ENCODE results near the gene LRCH4. TPM values are rescaled to one million over a fixed set of nuclear protein-coding genes. Genes with fewer than 3 reads are reported as not detected.
A peak's percentile ranks its signal among the peaks of the same experiment; 100 is the strongest.

LRCH4 gene
- total and polyA plus RNA-seq, 2 of the 13 experiments (the other 11 are each of a cell fraction or from before 2014, with no cell fraction given), result 7.0 to 9.3 TPM

- no peak for TF ChIP-seq TCF12 (IDR thresholded peaks at IDR 0.05)
- TF ChIP-seq TCF12 (CRISPR knock-in tag; IDR thresholded peaks at IDR 0.05), result no peak; the same call in 1 of the 2 replicates
- TF ChIP-seq PHF5A (CRISPR knock-in tag; IDR thresholded peaks at IDR 0.05; ENCODE audit: low read depth, unreplicated experiment), result no peak
- 0 out of 2 replicates have a peak, but pooled peaks have one; percentile 53 for TF ChIP-seq ZBTB20 (CRISPR knock-in tag; IDR thresholded peaks at IDR 0.05; ENCODE audit: borderline replicate concordance, low read depth)
- TF ChIP-seq ZNF574 (CRISPR knock-in tag; IDR thresholded peaks at IDR 0.05), result 0 out of 2 replicates have a peak, but pooled peaks have one; percentile 38
- peak; percentile 73 for TF ChIP-seq ZNF224 (CRISPR knock-in tag; IDR thresholded peaks at IDR 0.05)
- TF ChIP-seq PHB2 (IDR thresholded peaks at IDR 0.05; ENCODE audit: partially characterized antibody), result no peak
- TF ChIP-seq SP5 (CRISPR knock-in tag; IDR thresholded peaks at IDR 0.05; ENCODE audit: borderline replicate concordance, low read depth), result no peak
- no peak for TF ChIP-seq ZNF660 (CRISPR knock-in tag; IDR thresholded peaks at IDR 0.05; ENCODE audit: borderline replicate concordance, low read depth)
- TF ChIP-seq POLR2AphosphoS5 (IDR thresholded peaks at IDR 0.05; ENCODE audit: low read depth, low read length), result 0 out of 2 replicates have a peak, but pooled peaks have one; percentile 37
- TF ChIP-seq EZH2 (conservative IDR thresholded peaks at IDR 0.05; ENCODE audit: low read depth, low read length), result no peak
- no peak for TF ChIP-seq FOXP1 (IDR thresholded peaks at IDR 0.05)
- TF ChIP-seq FOXP1 (CRISPR knock-in tag; IDR thresholded peaks at IDR 0.05), result no peak
- no peak for TF ChIP-seq NONO (IDR thresholded peaks at IDR 0.05)
- peak; percentile 35; the same call in 1 of the 2 replicates for TF ChIP-seq NONO (CRISPR knock-in tag; conservative IDR thresholded peaks at IDR 0.05)
- no peak for TF ChIP-seq FOXA3 (CRISPR knock-in tag; IDR thresholded peaks at IDR 0.05)
- no peak for TF ChIP-seq NCOA2 (CRISPR knock-in tag; IDR thresholded peaks at IDR 0.05)
- TF ChIP-seq ZNF17 (CRISPR knock-in tag; IDR thresholded peaks at IDR 0.05), result 0 out of 2 replicates have a peak, but pooled peaks have one; percentile 6
- TF ChIP-seq SOX6 (IDR thresholded peaks at IDR 0.05), result no peak
- TF ChIP-seq SOX6 (CRISPR knock-in tag; IDR thresholded peaks at IDR 0.05), result no peak
- TF ChIP-seq ZNF780A (CRISPR knock-in tag; IDR thresholded peaks at IDR 0.05), result no peak
- peak; percentile 65; the same call in 1 of the 2 replicates for TF ChIP-seq CENPT (CRISPR knock-in tag; IDR thresholded peaks at IDR 0.05; ENCODE audit: low read depth)
- TF ChIP-seq DMTF1 (CRISPR knock-in tag; IDR thresholded peaks at IDR 0.05), result no peak
- TF ChIP-seq ZNF326 (CRISPR knock-in tag; IDR thresholded peaks at IDR 0.05; ENCODE audit: borderline replicate concordance), result no peak
- peak; percentile 95 for TF ChIP-seq AGO2 (optimal IDR thresholded peaks at IDR 0.05; ENCODE audit: low read depth, low read length)
- TF ChIP-seq ZFAT (CRISPR knock-in tag; conservative IDR thresholded peaks at IDR 0.05), result no peak
- TF ChIP-seq ZNF12 (CRISPR knock-in tag; IDR thresholded peaks at IDR 0.05), result no peak
- no peak for TF ChIP-seq NFIB (CRISPR knock-in tag; IDR thresholded peaks at IDR 0.05; ENCODE audit: borderline replicate concordance)
- no peak for TF ChIP-seq ZNF615 (CRISPR knock-in tag; IDR thresholded peaks at IDR 0.05; ENCODE audit: borderline replicate concordance)
Observed at GRCh38 chr7:100567031-100567730, 18.7 kb downstream of the LRCH4 start (continued).

All from HepG2 (cell line).